GM13977 (cell line): ENCODE data around the gene EIF1.
"Not testable (repeated sequence)": the region's sequence is repeated elsewhere in the genome, so short reads cannot be mapped to it uniquely, and the experiment has no call there.

Experiments used
- DNase-seq: peaks from one replicate; pipeline ENCODE4 v3.0.0; 2012; ENCODE audit warnings: low spot score
- CTCF ChIP-seq: IDR thresholded peaks from 2 replicates; pipeline ENCODE4 v1.5.1; 2012; ENCODE audit warnings: mild to moderate bottlenecking, control low read depth; ENCODE audit not compliant: insufficient read depth; ENCODE audit errors: extremely low read depth, missing control alignments
- in situ Hi-C: fragments of 300-500 bp; cut with MboI; formaldehyde crosslinking; loops from one replicate; pipeline ENCODE4 v1.12.0; 2022; ENCODE audit warnings: low sequenced_read_pairs, low pct_unique_long_range_greater_than_20kb, mixed read lengths, inconsistent platforms; ENCODE audit not compliant: unreplicated experiment

EIF1 gene

GRCh38 chr17:41672153-41672552 lies 16.5 kb upstream of the EIF1 start:
- no peak for TF ChIP-seq CTCF
- in situ Hi-C loops = loop anchor here (25.0 kb wide), 1 partner anchor 760 kb away; no protein-coding TSS in a partner anchor
- DNase-seq = no peak

GRCh38 chr17:41675157-41676057 lies 13.3 kb upstream of the EIF1 start:
- in situ Hi-C loops, DNase-seq: not testable (repeated sequence)

GRCh38 chr17:41676058-41676419 lies 12.6 kb upstream of the EIF1 start:
- in situ Hi-C loops = no loop called here
- no peak for DNase-seq
- TF ChIP-seq CTCF = no peak

- TF ChIP-seq CTCF = no peak
- in situ Hi-C loops = no loop called here
- no peak for DNase-seq
These were observed 10.2 kb upstream of the EIF1 start for GRCh38 chr17:41678411-41678906.

GRCh38 chr17:41678907-41679739 lies 9.6 kb upstream of the EIF1 start:
- peak; percentile 56 for TF ChIP-seq CTCF
- in situ Hi-C loops = no loop called here
- peak; percentile 36 for DNase-seq

- no peak for DNase-seq
- in situ Hi-C loops = no loop called here
- no peak for TF ChIP-seq CTCF
These were observed 8.8 kb upstream of the EIF1 start for GRCh38 chr17:41679740-41680425.
